HepG2 (cell line): ENCODE results near the gene SLC25A25. TPM values are rescaled to one million over a fixed set of nuclear protein-coding genes. Genes with fewer than 3 reads are reported as not detected.

Experiments
- ARID3A ChIP-seq: IDR thresholded peaks from 2 replicates; pipeline ENCODE4 v1.6.1; 2012; ENCODE audit warnings: low read depth, low read length, improper control_type of control experiment
- DDIT3 ChIP-seq: sonication (generic); formaldehyde crosslinking; IDR thresholded peaks from 2 replicates; pipeline ENCODE4 v1.4.0; 2020; ENCODE audit warnings: mild to moderate bottlenecking, missing genetic modification reagents
- EP300 ChIP-seq, 3 experiments: sonication (generic) in 1 of 3; formaldehyde crosslinking in 1 of 3; IDR thresholded peaks; 2 replicates each; pipeline versions ENCODE4 v1.5.1 to v1.6.1; 2011 to 2020; ENCODE audit warnings: low read depth in 2 of 3, low read length in 2 of 3, borderline replicate concordance in 1 of 3, improper control_type of control experiment in 1 of 3, mild to moderate bottlenecking in 1 of 3, missing genetic modification reagents in 1 of 3, moderate library complexity in 1 of 3
- GABPB1 ChIP-seq: IDR thresholded peaks from 2 replicates; pipeline ENCODE4 v1.6.1; 2016; ENCODE audit warnings: mild to moderate bottlenecking, missing genetic modification reagents, moderate library complexity, missing compliant biosample characterization
- HNF4A ChIP-seq: sonication (generic); formaldehyde crosslinking; IDR thresholded peaks from 2 replicates; pipeline ENCODE4 v1.4.0; 2020; ENCODE audit warnings: missing genetic modification reagents
- KDM3A ChIP-seq: IDR thresholded peaks from 2 replicates; pipeline ENCODE4 v1.6.1; 2018; ENCODE audit warnings: low read depth, missing compliant biosample characterization
- LRRFIP1 ChIP-seq: sonication (generic); formaldehyde crosslinking; conservative IDR thresholded peaks from 2 replicates; pipeline ENCODE4 v1.4.0; 2020; ENCODE audit warnings: missing genetic modification reagents
- NFKB2 ChIP-seq: sonication (generic); formaldehyde crosslinking; IDR thresholded peaks from 2 replicates; pipeline ENCODE4 v1.4.0; 2020; ENCODE audit warnings: missing genetic modification reagents, borderline replicate concordance
- NR1H2 ChIP-seq: sonication (generic); formaldehyde crosslinking; IDR thresholded peaks from 2 replicates; pipeline ENCODE4 v1.8.1; 2022; ENCODE audit warnings: low read depth, missing genetic modification reagents, borderline replicate concordance
- RBAK ChIP-seq: sonication (generic); formaldehyde crosslinking; IDR thresholded peaks from 2 replicates; pipeline ENCODE4 v1.5.1; 2020; ENCODE audit warnings: mild to moderate bottlenecking, missing genetic modification reagents
- RXRA ChIP-seq: sonication (generic); formaldehyde crosslinking; IDR thresholded peaks from 2 replicates; pipeline ENCODE4 v1.5.1; 2020; ENCODE audit warnings: missing genetic modification reagents
- SRSF4 ChIP-seq: fragments of 200-400 bp; formaldehyde crosslinking; IDR thresholded peaks from one replicate; pipeline ENCODE4 v1.6.1; 2018; ENCODE audit warnings: mild to moderate bottlenecking, low read depth, low read length, moderate library complexity; ENCODE audit not compliant: poor library complexity, severe bottlenecking
- TCF7 ChIP-seq: sonication (generic); IDR thresholded peaks from 2 replicates; pipeline ENCODE4 v1.6.1; 2016; ENCODE audit warnings: antibody characterized with exemption, low read depth
- TFDP1 ChIP-seq: IDR thresholded peaks from 2 replicates; pipeline ENCODE4 v1.6.1; 2016; ENCODE audit warnings: missing compliant biosample characterization, missing genetic modification reagents, borderline replicate concordance
- ZNF136 ChIP-seq: sonication (generic); formaldehyde crosslinking; IDR thresholded peaks from 2 replicates; pipeline ENCODE4 v1.8.1; 2022; ENCODE audit warnings: low read depth, mild to moderate bottlenecking, moderate library complexity, missing genetic modification reagents
- ZNF234 ChIP-seq: sonication (generic); formaldehyde crosslinking; conservative IDR thresholded peaks from 2 replicates; pipeline ENCODE4 v1.5.1; 2020; ENCODE audit warnings: mild to moderate bottlenecking, missing genetic modification reagents
- ZNF331 ChIP-seq: sonication (generic); formaldehyde crosslinking; IDR thresholded peaks from 2 replicates; pipeline ENCODE4 v1.4.0; 2020; ENCODE audit warnings: missing genetic modification reagents
- ZNF468 ChIP-seq: sonication (generic); formaldehyde crosslinking; IDR thresholded peaks from 2 replicates; pipeline ENCODE4 v1.8.0; 2022; ENCODE audit warnings: mild to moderate bottlenecking, moderate library complexity, missing genetic modification reagents
- ZNF580 ChIP-seq: IDR thresholded peaks from 2 replicates; pipeline ENCODE4 v1.6.1; 2016; ENCODE audit warnings: low read depth, borderline replicate concordance
- ZNF7 ChIP-seq: IDR thresholded peaks from 2 replicates; pipeline ENCODE4 v1.6.1; 2016; ENCODE audit warnings: missing biosample characterization, missing genetic modification reagents
- polyA plus RNA-seq, 8 experiments: library from polyadenylated mRNA; depleted of rRNA in 3 of 8; stranded (reverse) in 7 of 8; unstranded in 1 of 8; fragments of >200 nt; fragmentation: Illumina TruSeq in 4 of 8; extraction: Trizol in 4 of 8; gene quantifications; 2 replicates each; pipeline versions ENCODE4 v1.2.1 to v1.2.3, GENCODE V29; 2011 to 2016; ENCODE audit warnings: low read depth in 4 of 8, missing spikeins in 1 of 8, mixed read lengths in 1 of 8; ENCODE audit not compliant: insufficient read depth in 1 of 8
- total RNA-seq, 5 experiments: library from RNA; depleted of rRNA; stranded (reverse); fragments of >200 nt; fragmentation: Illumina TruSeq; extraction: Trizol; gene quantifications; 2 replicates each; pipeline ENCODE4 v1.2.3, GENCODE V29; 2016; ENCODE audit warnings: low read depth in 1 of 5

Gene SLC25A25
- total and polyA plus RNA-seq, 2 of the 13 experiments (the other 11 are each of a cell fraction or from before 2014, with no cell fraction given), result 10.5 to 24.8 TPM

GRCh38 chr9:128117613-128118471 lies 49.8 kb downstream of the SLC25A25 start (continued):
- TF ChIP-seq EP300 (IDR thresholded peaks at IDR 0.05; ENCODE audit: low read depth in 2 of 2, low read length in 2 of 2) (0 out of 4 replicates have a peak, but pooled peaks of 1 of the 2 experiments have one; percentile 18), EP300 (CRISPR knock-in tag; IDR thresholded peaks at IDR 0.05; ENCODE audit: borderline replicate concordance) (no peak), ZNF234 (no peak), ZNF7 (CRISPR knock-in tag) (no peak), TCF7 (no peak), SRSF4 (no peak), ZNF580 (peak; percentile 73; the same call in 1 of the 2 replicates), ZNF468 (no peak), TFDP1 (CRISPR knock-in tag) (peak; percentile 47; the same call in 1 of the 2 replicates), ARID3A (peak; percentile 72; the same call in 1 of the 2 replicates), ZNF331 (peak; percentile 49; the same call in 1 of the 2 replicates), NFKB2 (CRISPR knock-in tag) (peak; percentile 24; the same call in 1 of the 2 replicates), RBAK (0 out of 2 replicates have a peak, but pooled peaks have one; percentile 55), GABPB1 (CRISPR knock-in tag) (peak; percentile 48; the same call in 1 of the 2 replicates), LRRFIP1 (CRISPR knock-in tag) (no peak), DDIT3 (CRISPR knock-in tag) (no peak), KDM3A (peak; percentile 93), HNF4A (peak; percentile 85), NR1H2 (CRISPR knock-in tag) (no peak), ZNF136 (CRISPR knock-in tag) (0 out of 2 replicates have a peak, but pooled peaks have one; percentile 42), RXRA (CRISPR knock-in tag) (peak; percentile 61)
